Gastrocnemius medialis (tissue), 4 donors: ENCODE results near the gene SERTAD3.

ENCODE experiments used
- POLR2A ChIP-seq, 2 donors: fragments of 450-650 bp; IDR thresholded peaks; one replicate each; pipeline ENCODE4 v1.6.1; 2017; ENCODE audit warnings: antibody characterized with exemption in 2 of 2, mild to moderate bottlenecking in 2 of 2, moderate library complexity in 2 of 2
- TF ChIP-seq, protein P1 (sequence below), 5 experiments: fragments of 450-650 bp in 3 of 5; fragments of 200-600 bp in 2 of 5; sonication (generic) in 2 of 5; IDR thresholded peaks in 4 of 5; conservative IDR thresholded peaks in 1 of 5; 1 replicate in 4 of 5; 2 replicates in 1 of 5; pipeline ENCODE4 v1.5.1; 2016 to 2019; ENCODE audit warnings: antibody characterized with exemption in 5 of 5, mild to moderate bottlenecking in 3 of 5, moderate library complexity in 3 of 5

DNA sequence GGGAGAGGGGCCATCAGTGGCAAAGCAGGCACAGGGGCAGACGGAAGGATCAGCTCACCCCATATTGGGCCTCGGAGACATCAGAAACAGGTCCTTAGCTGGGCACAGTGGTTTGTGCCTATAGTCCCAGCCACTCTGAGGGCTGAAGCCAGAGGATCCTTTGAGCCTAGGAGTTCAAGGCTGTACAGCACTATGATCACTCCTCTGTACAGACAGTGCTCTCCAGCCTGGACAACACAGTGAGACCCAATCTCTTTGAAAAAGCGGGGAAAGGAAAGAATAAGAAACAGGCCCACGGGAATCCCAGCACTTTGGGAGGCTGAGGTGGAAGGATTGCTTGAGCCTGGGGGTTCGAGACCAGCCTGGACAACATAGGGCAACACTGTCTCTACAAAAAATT lies 24.4 kb downstream of the SERTAD3 start:
- TF ChIP-seq, protein P1, sequence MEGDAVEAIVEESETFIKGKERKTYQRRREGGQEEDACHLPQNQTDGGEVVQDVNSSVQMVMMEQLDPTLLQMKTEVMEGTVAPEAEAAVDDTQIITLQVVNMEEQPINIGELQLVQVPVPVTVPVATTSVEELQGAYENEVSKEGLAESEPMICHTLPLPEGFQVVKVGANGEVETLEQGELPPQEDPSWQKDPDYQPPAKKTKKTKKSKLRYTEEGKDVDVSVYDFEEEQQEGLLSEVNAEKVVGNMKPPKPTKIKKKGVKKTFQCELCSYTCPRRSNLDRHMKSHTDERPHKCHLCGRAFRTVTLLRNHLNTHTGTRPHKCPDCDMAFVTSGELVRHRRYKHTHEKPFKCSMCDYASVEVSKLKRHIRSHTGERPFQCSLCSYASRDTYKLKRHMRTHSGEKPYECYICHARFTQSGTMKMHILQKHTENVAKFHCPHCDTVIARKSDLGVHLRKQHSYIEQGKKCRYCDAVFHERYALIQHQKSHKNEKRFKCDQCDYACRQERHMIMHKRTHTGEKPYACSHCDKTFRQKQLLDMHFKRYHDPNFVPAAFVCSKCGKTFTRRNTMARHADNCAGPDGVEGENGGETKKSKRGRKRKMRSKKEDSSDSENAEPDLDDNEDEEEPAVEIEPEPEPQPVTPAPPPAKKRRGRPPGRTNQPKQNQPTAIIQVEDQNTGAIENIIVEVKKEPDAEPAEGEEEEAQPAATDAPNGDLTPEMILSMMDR (IDR thresholded peaks at IDR 0.05 in 4 of 5, conservative IDR thresholded peaks at IDR 0.05 in 1 of 5): no peak
- no peak for TF ChIP-seq POLR2A (IDR thresholded peaks at IDR 0.05)
